ENCODE measurements around the gene FXYD6.
"Not testable (repeated sequence)": the region's sequence is repeated elsewhere in the genome, so short reads cannot be mapped to it uniquely, and the experiment has no call there.

Gene FXYD6

GRCh38 chr11:117810056-117810451 lies 66.4 kb downstream of the FXYD6 start:
- not testable (repeated sequence) for DNase-seq

GRCh38 chr11:117809236-117810055 lies 67.0 kb downstream of the FXYD6 start:
- peak; percentile 57 for DNase-seq

- DNase-seq, result no peak
Measured at GRCh38 chr11:117808784-117809183, 67.7 kb downstream of the FXYD6 start.

- DNase-seq, result no peak
Measured at GRCh38 chr11:117807482-117808327, 68.8 kb downstream of the FXYD6 start.

GRCh38 chr11:117806846-117807245 lies 69.6 kb downstream of the FXYD6 start:
- DNase-seq, result no peak

- DNase-seq, result no peak
Measured at GRCh38 chr11:117805045-117805444, 71.4 kb downstream of the FXYD6 start.

- DNase-seq, result no peak
Measured at GRCh38 chr11:117803896-117804295, 72.6 kb downstream of the FXYD6 start.

- no peak for DNase-seq
Measured at GRCh38 chr11:117799634-117800033, 76.8 kb downstream of the FXYD6 start.

- no peak for DNase-seq
Measured at GRCh38 chr11:117796872-117797529, 79.5 kb downstream of the FXYD6 start, which contains the start of gene DSCAML1. Gene DSCAML1, minus strand, starts transcription at chr11:117797216. Its CDS starts 137 bp downstream, at chr11:117797079.

GRCh38 chr11:117796456-117796871 lies 80.0 kb downstream of the FXYD6 start:
- no peak for DNase-seq

- no peak for DNase-seq
Measured at GRCh38 chr11:117795638-117796455, 80.6 kb downstream of the FXYD6 start.

GRCh38 chr11:117794772-117795629 lies 81.5 kb downstream of the FXYD6 start:
- DNase-seq, result no peak

GRCh38 chr11:117794135-117794534 lies 82.3 kb downstream of the FXYD6 start:
- DNase-seq, result no peak

GRCh38 chr11:117793583-117793982 lies 82.9 kb downstream of the FXYD6 start:
- no peak for DNase-seq

GRCh38 chr11:117792992-117793391 lies 83.5 kb downstream of the FXYD6 start:
- DNase-seq, result no peak

GRCh38 chr11:117792241-117792640 lies 84.2 kb downstream of the FXYD6 start:
- DNase-seq, result no peak

- no peak for DNase-seq
Measured at GRCh38 chr11:117790279-117790678, 86.2 kb downstream of the FXYD6 start.

- no peak for DNase-seq
Measured at GRCh38 chr11:117789241-117789640, 87.2 kb downstream of the FXYD6 start.
